Glutamatergic neuron (in vitro differentiated cells): ENCODE measurements around the gene B3GLCT. TPM values are rescaled to one million over a fixed set of nuclear protein-coding genes. Genes with fewer than 3 reads are reported as not detected.

Source experiments
- DNase-seq: peaks from one replicate; pipeline ENCODE4 v3.0.0; 2022
- H3K27ac Mint-ChIP-seq: one replicate; pipeline ENCODE4 v1.8.0; 2020; ENCODE audit warnings: mild to moderate bottlenecking, mixed read lengths, inconsistent platforms; ENCODE audit not compliant: unreplicated experiment
- H3K27me3 Mint-ChIP-seq: one replicate; pipeline ENCODE4 v1.8.0; 2020; ENCODE audit warnings: mild to moderate bottlenecking, moderate library complexity, mixed read lengths, inconsistent platforms; ENCODE audit not compliant: unreplicated experiment
- H3K36me3 Mint-ChIP-seq: one replicate; pipeline ENCODE4 v1.8.0; 2020; ENCODE audit warnings: mild to moderate bottlenecking, mixed read lengths, inconsistent platforms; ENCODE audit not compliant: unreplicated experiment
- H3K4me1 Mint-ChIP-seq: one replicate; pipeline ENCODE4 v1.8.0; 2020; ENCODE audit warnings: mild to moderate bottlenecking, low read depth, mixed read lengths, inconsistent platforms; ENCODE audit not compliant: unreplicated experiment
- H3K4me3 Mint-ChIP-seq: one replicate; pipeline ENCODE4 v1.8.0; 2020; ENCODE audit warnings: mild to moderate bottlenecking, mixed read lengths, inconsistent platforms; ENCODE audit not compliant: unreplicated experiment
- H3K9me3 Mint-ChIP-seq: one replicate; pipeline ENCODE4 v1.8.0; 2020; ENCODE audit warnings: mild to moderate bottlenecking, moderate library complexity, mixed read lengths, inconsistent platforms; ENCODE audit not compliant: unreplicated experiment
- total RNA-seq: library from RNA; stranded (reverse); fragmentation: NEBNext Ultra II Directional; extraction: Animal tissue kit (Norgen Biotek cat#: 25700); gene quantifications from one replicate; pipeline ENCODE4 v1.2.1, GENCODE V29; 2021; ENCODE audit not compliant: unreplicated experiment
- TF ChIP-seq, protein P1 (sequence below): fragments of 200-600 bp; sonication (generic); IDR thresholded peaks from one replicate; pipeline ENCODE4 v1.5.0; 2021; ENCODE audit not compliant: partially characterized antibody, unreplicated experiment

The B3GLCT gene
- total RNA-seq, 1 donor from 2014 or later: 11.6 TPM

DNA sequence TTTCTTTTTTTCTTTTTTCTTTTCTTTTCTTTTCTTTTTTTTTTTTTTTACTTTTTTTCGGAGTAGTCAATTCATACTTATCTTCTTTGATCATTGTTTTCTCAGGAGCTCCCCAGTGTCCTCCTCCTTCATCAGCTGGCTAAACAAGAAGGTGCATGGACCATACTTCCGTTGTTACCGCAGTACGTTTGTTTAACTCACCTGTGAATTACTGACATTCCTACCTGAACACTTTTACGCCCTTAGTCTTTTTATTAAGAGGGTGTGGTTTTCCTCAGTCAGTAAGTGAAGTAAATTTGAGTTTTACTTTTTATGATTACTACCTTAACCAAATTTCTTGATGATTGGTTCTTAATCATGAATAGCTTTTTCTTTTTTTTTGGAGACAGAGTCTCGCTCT, 47.1 kb downstream of the B3GLCT start:
- Mint-ChIP-seq H3K4me1 (no peaks in the 10 kb centered on the region), H3K4me3 (no peak overlapping the region), H3K9me3 (peaks cover 2% of the 10 kb centered on the region), H3K36me3 (peaks cover 10% of the 10 kb centered on the region), H3K27me3 (no peaks in the 10 kb centered on the region), H3K27ac (no peak overlapping the region)
- TF ChIP-seq, protein P1, sequence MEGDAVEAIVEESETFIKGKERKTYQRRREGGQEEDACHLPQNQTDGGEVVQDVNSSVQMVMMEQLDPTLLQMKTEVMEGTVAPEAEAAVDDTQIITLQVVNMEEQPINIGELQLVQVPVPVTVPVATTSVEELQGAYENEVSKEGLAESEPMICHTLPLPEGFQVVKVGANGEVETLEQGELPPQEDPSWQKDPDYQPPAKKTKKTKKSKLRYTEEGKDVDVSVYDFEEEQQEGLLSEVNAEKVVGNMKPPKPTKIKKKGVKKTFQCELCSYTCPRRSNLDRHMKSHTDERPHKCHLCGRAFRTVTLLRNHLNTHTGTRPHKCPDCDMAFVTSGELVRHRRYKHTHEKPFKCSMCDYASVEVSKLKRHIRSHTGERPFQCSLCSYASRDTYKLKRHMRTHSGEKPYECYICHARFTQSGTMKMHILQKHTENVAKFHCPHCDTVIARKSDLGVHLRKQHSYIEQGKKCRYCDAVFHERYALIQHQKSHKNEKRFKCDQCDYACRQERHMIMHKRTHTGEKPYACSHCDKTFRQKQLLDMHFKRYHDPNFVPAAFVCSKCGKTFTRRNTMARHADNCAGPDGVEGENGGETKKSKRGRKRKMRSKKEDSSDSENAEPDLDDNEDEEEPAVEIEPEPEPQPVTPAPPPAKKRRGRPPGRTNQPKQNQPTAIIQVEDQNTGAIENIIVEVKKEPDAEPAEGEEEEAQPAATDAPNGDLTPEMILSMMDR: no peak
- DNase-seq: no peak

GRCh38 chr13:31248361-31248760, 48.6 kb downstream of the B3GLCT start:
- peaks cover 2% of the 10 kb centered on the region for H3K9me3 Mint-ChIP-seq
- H3K36me3 Mint-ChIP-seq: peaks cover 20% of the 10 kb centered on the region
- H3K27me3 Mint-ChIP-seq: no peaks in the 10 kb centered on the region
- H3K27ac Mint-ChIP-seq: no peak overlapping the region
- DNase-seq: no peak
- H3K4me3 Mint-ChIP-seq: no peak overlapping the region
- H3K4me1 Mint-ChIP-seq: no peaks in the 10 kb centered on the region
- TF ChIP-seq, protein P1: no peak

DNA sequence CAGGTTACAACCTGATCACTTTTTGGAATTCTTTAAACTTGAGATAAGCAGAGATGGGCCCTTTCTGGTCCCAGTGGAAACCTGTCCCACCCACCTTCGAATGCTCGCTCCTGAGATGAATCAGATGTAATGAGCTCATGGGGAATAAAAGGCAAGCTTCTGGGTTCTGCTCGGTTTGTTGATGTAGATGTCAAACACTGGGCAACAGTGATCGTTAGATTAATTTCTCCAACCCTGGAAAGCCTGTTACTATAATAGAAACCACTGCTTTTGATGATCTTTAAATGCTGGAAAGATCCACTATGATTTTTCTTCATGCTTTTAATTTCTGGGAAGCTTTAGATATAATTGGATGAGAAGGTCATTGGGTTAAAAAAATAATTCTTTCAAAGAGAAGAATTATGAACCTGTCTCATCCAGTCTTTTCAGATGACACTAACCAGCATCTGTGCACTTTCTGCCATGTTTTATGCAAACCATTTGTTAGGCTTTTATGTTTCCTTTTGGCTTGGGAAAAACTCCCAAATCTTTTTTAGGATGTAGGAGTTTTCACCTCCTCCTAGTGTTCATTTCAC, 49.3 kb downstream of the B3GLCT start:
- TF ChIP-seq, protein P1: no peak
- Mint-ChIP-seq H3K9me3 (peaks cover 5% of the 10 kb centered on the region), H3K27me3 (no peaks in the 10 kb centered on the region), H3K4me1 (no peaks in the 10 kb centered on the region), H3K36me3 (peaks cover 20% of the 10 kb centered on the region), H3K4me3 (no peak overlapping the region), H3K27ac (no peak overlapping the region)
- DNase-seq: no peak

GRCh38 chr13:31250435-31250834, 50.7 kb downstream of the B3GLCT start:
- Mint-ChIP-seq H3K36me3 (peaks cover 20% of the 10 kb centered on the region), H3K4me1 (no peaks in the 10 kb centered on the region), H3K4me3 (no peak overlapping the region), H3K27ac (no peak overlapping the region), H3K27me3 (no peaks in the 10 kb centered on the region), H3K9me3 (peaks cover 5% of the 10 kb centered on the region)
- DNase-seq: no peak
- TF ChIP-seq, protein P1: no peak

DNA sequence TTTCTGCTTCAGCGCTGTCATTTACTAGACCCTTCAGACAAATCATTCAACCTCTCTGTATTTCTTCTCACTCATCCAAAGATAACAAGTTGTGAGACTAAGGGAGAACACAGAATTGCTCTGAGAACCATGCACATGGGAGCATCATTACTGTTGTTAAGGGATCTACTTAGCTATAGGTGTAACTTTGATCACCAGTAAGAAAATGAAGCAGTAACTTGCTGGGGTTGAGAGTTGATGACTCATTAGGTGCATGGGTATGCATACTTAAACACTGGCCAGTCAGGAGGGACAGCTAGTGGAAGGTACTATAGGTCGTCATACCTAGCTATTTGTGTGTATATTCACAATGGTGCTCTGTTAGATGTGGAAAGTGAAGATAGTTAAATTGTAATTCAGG, 61.5 kb downstream of the B3GLCT start:
- H3K27ac Mint-ChIP-seq: no peak overlapping the region
- no peak for DNase-seq
- no peaks in the 10 kb centered on the region for H3K27me3 Mint-ChIP-seq
- no peaks in the 10 kb centered on the region for H3K36me3 Mint-ChIP-seq
- TF ChIP-seq, protein P1: no peak
- H3K4me3 Mint-ChIP-seq: no peak overlapping the region
- H3K4me1 Mint-ChIP-seq: no peaks in the 10 kb centered on the region
- peaks cover 1% of the 10 kb centered on the region for H3K9me3 Mint-ChIP-seq
